HFFc6 (cell line): ENCODE data around the gene AP3S1. TPM values are rescaled to one million over a fixed set of nuclear protein-coding genes. Genes with fewer than 3 reads are reported as not detected.

Experiments
- DNase-seq: peaks from one replicate; pipeline ENCODE4 v3.0.0-alpha.2; 2018
- H3K27ac Mint-ChIP-seq: 2 replicates; pipeline ENCODE4 v1.8.0; 2020; ENCODE audit warnings: mild to moderate bottlenecking, mixed read lengths
- H3K27me3 Mint-ChIP-seq: 2 replicates; pipeline ENCODE4 v1.8.0; 2021; ENCODE audit warnings: mild to moderate bottlenecking, moderate library complexity, mixed read lengths; ENCODE audit not compliant: insufficient read depth
- H3K36me3 Mint-ChIP-seq: 2 replicates; pipeline ENCODE4 v1.8.0; 2021; ENCODE audit warnings: low read depth, mixed read lengths
- H3K4me1 Mint-ChIP-seq: 2 replicates; pipeline ENCODE4 v1.8.0; 2020; ENCODE audit warnings: low read depth, mixed read lengths
- H3K4me3 Mint-ChIP-seq: 2 replicates; pipeline ENCODE4 v1.8.0; 2020; ENCODE audit warnings: mild to moderate bottlenecking, moderate library complexity, mixed read lengths
- H3K9me3 Mint-ChIP-seq: 2 replicates; pipeline ENCODE4 v1.8.0; 2020; ENCODE audit warnings: mild to moderate bottlenecking, mixed read lengths
- total RNA-seq, 6 experiments: library from RNA; stranded (reverse); fragmentation: NEBNext Ultra II Directional; extraction: Animal tissue kit (Norgen Biotek cat#: 25700); gene quantifications; 2 replicates in 1 of 6; 3 replicates in 5 of 6; pipeline ENCODE4 v1.2.3, GENCODE V29; 2021
- TF ChIP-seq, protein P1 (sequence below): fragments of 200-600 bp; sonication (generic); IDR thresholded peaks from 2 replicates; pipeline ENCODE4 v1.5.0; 2021; ENCODE audit warnings: antibody characterized with exemption, mild to moderate bottlenecking

Gene AP3S1
- total RNA-seq, 6 experiments from 2014 or later, result 109 to 131 (median 122) TPM

DNA sequence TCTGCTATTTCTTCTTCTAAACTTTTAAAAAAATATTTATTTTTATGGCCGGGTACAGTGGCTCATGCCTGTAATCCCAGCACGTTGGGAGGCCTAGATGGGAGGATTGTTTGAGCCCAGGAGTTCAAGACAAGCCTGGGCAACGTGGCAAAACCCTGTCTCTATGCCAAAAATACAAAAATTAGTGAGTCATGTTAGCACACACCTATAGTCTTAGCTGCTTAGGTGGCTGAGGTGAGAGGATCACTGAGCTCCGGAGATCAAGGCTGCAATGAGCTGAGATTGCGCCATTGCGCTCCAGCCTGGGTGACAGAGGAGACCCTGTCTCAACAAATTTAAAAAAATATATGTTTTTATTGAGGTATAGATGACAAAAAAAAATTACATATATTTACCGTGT is 5.6 kb downstream of the AP3S1 start:
- TF ChIP-seq, protein P1, sequence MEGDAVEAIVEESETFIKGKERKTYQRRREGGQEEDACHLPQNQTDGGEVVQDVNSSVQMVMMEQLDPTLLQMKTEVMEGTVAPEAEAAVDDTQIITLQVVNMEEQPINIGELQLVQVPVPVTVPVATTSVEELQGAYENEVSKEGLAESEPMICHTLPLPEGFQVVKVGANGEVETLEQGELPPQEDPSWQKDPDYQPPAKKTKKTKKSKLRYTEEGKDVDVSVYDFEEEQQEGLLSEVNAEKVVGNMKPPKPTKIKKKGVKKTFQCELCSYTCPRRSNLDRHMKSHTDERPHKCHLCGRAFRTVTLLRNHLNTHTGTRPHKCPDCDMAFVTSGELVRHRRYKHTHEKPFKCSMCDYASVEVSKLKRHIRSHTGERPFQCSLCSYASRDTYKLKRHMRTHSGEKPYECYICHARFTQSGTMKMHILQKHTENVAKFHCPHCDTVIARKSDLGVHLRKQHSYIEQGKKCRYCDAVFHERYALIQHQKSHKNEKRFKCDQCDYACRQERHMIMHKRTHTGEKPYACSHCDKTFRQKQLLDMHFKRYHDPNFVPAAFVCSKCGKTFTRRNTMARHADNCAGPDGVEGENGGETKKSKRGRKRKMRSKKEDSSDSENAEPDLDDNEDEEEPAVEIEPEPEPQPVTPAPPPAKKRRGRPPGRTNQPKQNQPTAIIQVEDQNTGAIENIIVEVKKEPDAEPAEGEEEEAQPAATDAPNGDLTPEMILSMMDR, result no peak
- Mint-ChIP-seq H3K4me1 (peaks cover 54% of the 10 kb centered on the region), H3K27ac (no peak overlapping the region), H3K9me3 (no peaks in the 10 kb centered on the region), H3K4me3 (no peak overlapping the region), H3K27me3 (no peaks in the 10 kb centered on the region), H3K36me3 (no peaks in the 10 kb centered on the region)
- DNase-seq, result no peak

- Mint-ChIP-seq H3K4me1 (peaks cover 35% of the 10 kb centered on the region), H3K27me3 (no peaks in the 10 kb centered on the region), H3K36me3 (peaks cover 12% of the 10 kb centered on the region), H3K4me3 (no peak overlapping the region), H3K9me3 (no peaks in the 10 kb centered on the region), H3K27ac (no peak overlapping the region)
- TF ChIP-seq, protein P1, result no peak
- no peak for DNase-seq
Measured at GRCh38 chr5:115849258-115849798, 7.6 kb downstream of the AP3S1 start.

DNA sequence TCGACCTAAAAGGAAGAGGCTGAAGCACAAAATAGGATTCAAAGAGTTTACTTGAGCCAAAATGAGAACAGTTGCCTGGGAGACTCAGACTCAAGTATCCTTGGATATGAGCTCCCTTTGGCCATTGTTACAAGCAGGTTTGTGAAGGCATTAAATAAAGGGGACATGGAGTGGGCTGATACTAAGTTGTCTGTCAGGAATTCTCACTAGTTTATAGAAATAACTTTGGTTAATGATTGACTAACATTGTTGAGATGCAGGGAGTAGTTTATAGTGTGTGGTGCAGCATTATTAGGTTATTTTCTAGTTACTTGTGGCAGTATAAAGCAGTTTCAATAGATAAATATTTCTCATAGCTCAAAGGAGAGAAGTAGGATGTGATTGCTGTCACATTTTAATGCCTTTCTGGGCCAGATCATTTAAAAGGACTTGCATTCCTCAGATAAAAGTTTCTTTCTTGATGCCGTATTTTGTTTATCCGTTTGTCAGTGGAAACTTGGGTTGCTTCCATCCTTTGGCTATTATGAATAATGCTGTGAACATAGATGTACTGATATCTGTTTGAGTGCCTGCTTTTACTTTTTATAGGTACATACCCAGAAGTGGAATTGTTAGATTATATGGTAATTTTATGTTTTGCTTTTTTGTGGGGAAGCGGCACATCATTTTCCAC is 9.1 kb downstream of the AP3S1 start:
- peaks cover 30% of the 10 kb centered on the region for H3K4me1 Mint-ChIP-seq
- H3K36me3 Mint-ChIP-seq, result peaks cover 12% of the 10 kb centered on the region
- H3K27me3 Mint-ChIP-seq, result no peaks in the 10 kb centered on the region
- H3K27ac Mint-ChIP-seq, result peak overlapping the region; percentile 64
- peak; percentile 63 for DNase-seq
- H3K4me3 Mint-ChIP-seq, result peak overlapping the region; percentile 51
- TF ChIP-seq, protein P1, result no peak
- no peaks in the 10 kb centered on the region for H3K9me3 Mint-ChIP-seq

DNA sequence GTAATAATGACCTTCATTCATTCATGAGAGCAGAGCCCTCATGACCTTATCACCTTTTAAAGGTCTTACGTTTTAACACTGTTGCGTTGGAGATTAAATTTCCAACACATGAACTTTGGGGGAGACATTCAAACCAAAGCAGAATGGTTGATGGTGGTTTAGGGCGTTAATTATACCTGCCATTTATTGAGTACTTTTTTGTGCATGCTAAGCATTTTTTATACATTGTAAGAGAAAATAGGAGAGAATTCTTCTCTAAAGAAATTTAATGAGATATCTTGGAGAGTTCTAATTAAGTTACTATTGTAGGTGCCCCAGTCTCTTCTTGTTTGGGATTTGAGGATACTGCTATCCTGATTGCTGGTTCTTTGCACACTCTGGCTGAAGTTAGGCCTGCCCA is 12.4 kb downstream of the AP3S1 start:
- Mint-ChIP-seq H3K27ac (no peak overlapping the region), H3K27me3 (no peaks in the 10 kb centered on the region), H3K4me3 (no peak overlapping the region), H3K9me3 (no peaks in the 10 kb centered on the region), H3K4me1 (peaks cover 53% of the 10 kb centered on the region), H3K36me3 (peaks cover 12% of the 10 kb centered on the region)
- TF ChIP-seq, protein P1, result no peak
- DNase-seq, result no peak

DNA sequence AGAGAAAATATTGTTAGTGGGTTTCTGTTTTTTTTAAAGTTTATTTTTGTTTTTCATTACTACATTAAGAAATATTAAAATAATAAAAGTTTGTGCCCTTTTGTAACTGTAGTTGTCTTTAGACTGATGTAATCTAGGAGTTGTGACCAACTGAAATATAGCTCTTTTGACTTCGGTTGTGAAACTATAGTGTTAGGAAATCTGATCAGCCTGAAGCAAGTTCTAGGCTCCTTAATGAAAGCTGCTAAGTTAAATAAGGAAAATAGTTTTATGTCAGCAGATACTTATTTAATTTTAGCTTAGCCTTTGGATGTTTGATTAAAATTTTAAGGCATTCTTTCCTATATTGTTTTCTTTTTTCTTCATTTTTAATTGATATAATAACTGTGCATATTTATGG is 14.2 kb downstream of the AP3S1 start:
- H3K27ac Mint-ChIP-seq, result no peak overlapping the region
- H3K36me3 Mint-ChIP-seq, result peaks cover 13% of the 10 kb centered on the region
- H3K27me3 Mint-ChIP-seq, result no peaks in the 10 kb centered on the region
- TF ChIP-seq, protein P1, result no peak
- no peak overlapping the region for H3K4me3 Mint-ChIP-seq
- peaks cover 53% of the 10 kb centered on the region for H3K4me1 Mint-ChIP-seq
- no peak for DNase-seq
- H3K9me3 Mint-ChIP-seq, result no peaks in the 10 kb centered on the region
